Skeletal muscle cell (primary cell): ENCODE measurements around the gene THAP9.
"Not testable (repeated sequence)": the region's sequence is repeated elsewhere in the genome, so short reads cannot be mapped to it uniquely, and the experiment has no call there.

Experiments
- DNase-seq: peaks from one replicate; pipeline ENCODE4 v3.0.0-alpha.2; 2010; ENCODE audit warnings: low read depth
- H3K4me3 ChIP-seq: 2 replicates; pipeline ENCODE4 v1.5.1; 2011; ENCODE audit warnings: low read depth, mild to moderate bottlenecking, control low read depth, low read length, moderate library complexity

THAP9 gene

GRCh38 chr4:82892467-82892802 is 8.1 kb upstream of the THAP9 start:
- no peak overlapping the region for H3K4me3 ChIP-seq
- DNase-seq, result no peak

- no peak overlapping the region for H3K4me3 ChIP-seq
- DNase-seq, result no peak
Measured at GRCh38 chr4:82893942-82894341, 6.6 kb upstream of the THAP9 start.

DNA sequence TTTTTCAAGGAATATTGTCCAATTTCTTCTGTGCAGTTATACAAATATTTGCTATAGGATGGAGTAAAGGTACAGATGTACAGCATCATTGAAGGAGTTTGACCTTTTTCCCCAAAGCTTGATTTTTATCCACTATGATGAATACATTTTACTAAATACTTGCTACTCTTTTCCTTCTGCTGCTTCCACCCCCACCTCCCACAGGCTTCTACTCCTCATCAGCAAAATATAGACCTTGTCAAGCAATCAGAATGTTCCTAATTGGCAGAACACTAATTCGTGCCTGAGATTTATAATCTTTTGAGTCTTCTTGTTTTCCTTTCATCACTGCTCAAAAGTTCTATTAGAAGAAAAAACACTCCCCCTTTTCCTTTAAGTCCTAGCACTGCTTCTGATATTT is 3.8 kb upstream of the THAP9 start:
- H3K4me3 ChIP-seq, result no peak overlapping the region
- DNase-seq, result no peak

DNA sequence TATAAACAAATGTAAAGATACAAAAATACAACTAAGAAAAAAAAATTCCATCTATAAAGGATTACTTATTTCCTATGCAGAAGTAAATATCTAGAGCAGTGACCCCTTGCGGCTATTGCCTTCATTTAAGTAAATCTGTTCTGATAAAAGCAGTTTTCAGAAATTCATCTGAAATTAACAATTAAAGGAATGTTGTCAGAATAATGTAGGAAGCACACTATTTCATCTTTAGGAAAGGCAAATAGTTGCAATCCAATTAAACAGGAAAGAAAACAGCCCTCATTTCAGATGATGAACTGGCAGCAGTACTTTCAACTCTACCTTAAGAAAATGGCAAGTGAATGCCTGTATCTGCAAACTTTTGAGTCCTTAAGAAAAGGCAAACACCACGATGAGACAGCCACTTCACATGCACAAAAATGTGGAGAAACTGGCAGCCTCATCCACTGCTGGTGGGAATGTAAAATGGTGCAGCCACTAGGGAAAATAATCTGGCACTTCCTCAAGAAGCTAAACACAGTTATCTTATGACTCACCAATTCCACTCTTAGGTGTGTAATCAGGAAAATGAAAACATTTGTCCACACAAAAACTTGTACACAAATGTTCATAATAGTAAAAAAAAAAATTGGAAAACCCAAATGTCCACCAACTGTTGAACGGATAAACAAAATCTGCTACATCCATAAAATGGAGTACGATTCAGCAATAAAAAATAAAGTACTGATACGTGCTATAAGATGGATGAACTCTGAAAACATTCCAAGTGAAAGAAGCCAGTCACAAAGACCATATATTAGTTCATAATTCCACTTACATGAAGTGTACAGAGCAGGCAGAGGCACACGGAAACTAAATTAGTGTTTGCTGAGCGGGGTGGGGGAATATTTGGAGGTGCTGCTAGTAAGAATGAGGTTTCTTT is 2.0 kb upstream of the THAP9 start:
- H3K4me3 ChIP-seq, result peak overlapping the region; percentile 65
- peak; percentile 78 for DNase-seq

DNA sequence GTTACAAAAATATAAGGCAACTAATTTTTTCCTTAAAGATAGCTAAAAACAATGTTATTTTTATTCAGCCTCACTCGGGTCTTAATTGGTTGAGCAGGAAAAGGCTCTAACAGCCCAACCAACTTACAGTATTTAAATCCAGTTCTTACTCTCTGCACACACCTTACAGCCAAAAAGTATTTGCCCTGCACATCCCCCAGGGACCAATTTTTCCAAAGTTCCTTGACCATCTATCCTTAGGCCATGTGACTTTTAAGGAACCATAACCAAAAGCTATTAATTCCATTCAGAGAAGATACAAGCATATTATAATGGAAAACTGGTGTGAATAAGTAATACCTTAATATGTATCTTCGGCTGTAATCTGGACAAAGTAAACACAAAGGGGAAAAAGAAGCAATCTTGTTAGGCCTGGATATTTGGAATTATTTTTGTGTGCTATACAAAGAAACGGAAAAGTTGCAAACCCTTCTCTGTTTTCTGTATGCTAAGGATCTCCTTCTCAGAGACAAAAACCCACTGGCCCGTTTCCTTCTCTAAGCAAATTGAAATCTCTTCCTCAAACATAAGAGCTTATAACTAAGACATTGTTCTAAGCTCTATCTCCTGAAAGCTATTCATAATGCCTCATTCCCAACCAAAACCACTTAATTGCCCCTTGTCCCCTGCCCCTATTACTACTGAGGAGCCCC is 1.0 kb upstream of the THAP9 start:
- peak overlapping the region; percentile 65 for H3K4me3 ChIP-seq
- no peak for DNase-seq

DNA sequence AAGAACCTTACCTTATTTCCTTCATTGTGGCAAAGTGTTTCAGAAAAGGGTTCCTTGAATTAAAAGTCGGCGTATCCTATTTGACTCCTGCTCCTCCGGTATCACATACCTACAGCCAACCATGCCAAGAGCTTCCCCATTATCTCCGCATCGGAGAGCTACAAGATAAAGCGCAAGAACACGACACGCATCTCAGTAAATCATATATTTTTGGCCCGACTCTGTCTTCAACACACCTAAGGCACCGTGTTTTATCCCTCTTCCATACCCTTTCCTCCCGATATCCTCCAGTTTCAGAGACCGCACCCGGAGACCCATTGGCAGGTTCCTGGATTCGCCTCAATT is 497 bp upstream of the THAP9 start:
- peak overlapping the region; percentile 65 for H3K4me3 ChIP-seq
- DNase-seq, result no peak

DNA sequence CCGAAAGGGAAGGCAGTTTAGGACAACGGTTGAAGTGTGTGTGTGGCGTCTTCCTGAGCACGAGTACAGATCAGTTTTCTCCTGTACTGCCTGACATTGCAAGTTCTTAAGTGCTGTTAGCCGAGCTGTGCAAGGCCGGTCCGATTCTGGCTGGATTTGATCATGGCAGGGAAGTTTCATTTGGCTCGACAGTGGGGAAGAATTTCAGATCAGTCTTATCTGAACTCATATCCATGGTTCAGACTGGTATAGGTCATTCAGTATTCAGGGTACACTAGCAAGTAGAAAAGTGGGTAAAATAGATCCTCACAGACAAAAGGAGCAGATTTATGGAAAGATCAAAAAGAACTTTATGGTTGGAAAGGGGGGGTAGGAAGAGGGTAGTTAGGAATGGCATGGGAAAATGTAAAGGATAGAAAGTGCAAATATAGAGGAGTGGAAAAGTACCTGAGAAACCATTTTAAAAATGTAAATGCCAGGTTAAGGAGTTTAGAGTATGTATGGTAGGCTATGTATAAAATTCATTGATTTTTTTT is 716 bp downstream of the THAP9 start:
- H3K4me3 ChIP-seq, result peak overlapping the region; percentile 65
- no peak for DNase-seq

DNA sequence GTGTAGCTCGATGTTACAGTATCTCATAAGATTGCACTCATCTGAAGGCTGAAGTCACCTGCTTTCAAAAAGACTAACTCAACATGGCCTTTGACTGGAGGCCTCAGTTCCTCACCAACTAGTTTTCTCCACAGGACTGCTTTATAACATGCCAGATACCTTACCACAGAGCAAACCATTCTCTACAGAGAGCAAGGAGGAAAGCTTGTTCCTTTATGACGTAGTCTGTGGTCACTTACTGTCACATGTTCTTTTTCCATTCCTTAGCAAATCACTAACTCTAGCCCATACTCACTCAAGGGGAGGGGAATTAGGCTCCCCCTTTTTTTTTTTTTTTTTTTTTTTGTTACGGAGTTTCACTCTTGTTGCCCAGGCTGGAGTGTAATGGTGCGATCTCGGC is 3.2 kb downstream of the THAP9 start:
- DNase-seq, result no peak
- H3K4me3 ChIP-seq, result no peak overlapping the region

DNA sequence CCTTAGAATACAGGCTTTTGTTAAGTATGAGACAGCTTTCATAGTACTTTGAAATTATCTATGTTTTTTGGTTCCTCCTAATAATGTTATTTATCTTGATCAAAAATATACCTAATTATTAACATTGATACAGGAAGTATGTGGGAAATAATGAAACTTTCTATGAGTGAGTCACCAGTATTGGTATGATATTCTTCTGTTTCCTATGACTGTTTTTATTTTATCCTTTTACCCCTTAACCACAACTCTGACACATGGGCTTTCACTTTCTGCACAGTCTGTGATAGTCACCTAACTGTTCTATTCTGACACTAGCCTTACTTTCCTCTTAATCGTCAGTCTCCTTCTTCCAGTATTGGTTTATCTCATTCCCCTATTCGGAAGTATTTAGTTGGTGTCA is 4.7 kb downstream of the THAP9 start:
- DNase-seq, result no peak
- H3K4me3 ChIP-seq, result no peak overlapping the region

DNA sequence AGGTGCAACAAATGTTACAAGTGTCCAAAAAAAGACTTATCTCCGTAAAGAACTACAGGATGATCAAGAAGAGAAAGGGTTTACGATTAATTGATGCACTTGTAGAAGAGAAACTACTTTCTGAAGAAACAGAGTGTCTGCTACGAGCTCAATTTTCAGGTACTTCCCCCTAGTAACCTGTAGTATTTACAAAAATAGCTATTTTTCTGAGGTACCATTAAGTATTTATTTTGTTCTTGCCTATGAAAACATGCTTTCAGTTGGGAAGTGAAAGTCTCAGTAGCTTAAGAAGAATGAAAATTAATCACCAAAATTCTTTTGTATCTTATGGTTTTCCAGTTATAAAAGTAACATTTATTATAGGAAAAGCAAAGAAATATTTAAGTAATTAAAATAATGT is 5.9 kb downstream of the THAP9 start:
- no peak for DNase-seq
- no peak overlapping the region for H3K4me3 ChIP-seq

DNA sequence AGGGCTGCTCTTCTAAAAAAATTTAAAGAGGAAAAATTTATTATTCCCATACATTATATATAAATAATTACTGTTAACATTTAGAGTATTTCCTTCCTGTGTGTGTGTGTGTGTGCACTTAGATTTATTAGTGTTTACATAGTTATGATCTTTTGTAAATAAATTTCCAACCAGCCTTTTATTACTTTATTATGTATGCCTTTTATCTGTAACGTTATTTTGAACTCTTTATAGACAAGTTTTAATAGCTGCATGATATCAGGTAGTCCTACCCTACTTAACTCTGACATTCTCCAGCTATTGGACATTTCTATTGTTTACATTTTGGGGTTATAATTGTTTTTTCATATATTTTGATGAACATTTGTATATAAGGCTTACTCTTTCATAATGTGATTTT is 8.8 kb downstream of the THAP9 start:
- DNase-seq, result no peak
- no peak overlapping the region for H3K4me3 ChIP-seq

DNA sequence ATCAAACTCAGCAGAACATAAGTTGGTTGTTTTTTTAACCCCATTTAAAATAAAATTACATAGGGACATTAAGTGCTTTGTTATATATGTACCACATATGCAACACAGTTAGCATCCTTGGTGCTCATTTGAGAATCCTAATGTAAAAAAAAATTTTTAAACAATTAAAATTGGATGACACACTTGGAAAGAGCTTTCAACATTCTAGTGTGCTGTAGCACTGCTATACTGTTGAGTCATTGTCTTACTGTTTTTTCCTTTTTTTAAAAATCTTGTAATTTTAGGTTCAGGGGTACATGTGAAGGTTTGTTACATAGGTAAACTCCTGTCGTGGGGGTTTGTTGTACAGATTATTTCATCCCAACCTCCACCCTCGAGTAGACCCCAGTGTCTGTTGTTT is 12.8 kb downstream of the THAP9 start:
- no peak overlapping the region for H3K4me3 ChIP-seq
- DNase-seq, result no peak

DNA sequence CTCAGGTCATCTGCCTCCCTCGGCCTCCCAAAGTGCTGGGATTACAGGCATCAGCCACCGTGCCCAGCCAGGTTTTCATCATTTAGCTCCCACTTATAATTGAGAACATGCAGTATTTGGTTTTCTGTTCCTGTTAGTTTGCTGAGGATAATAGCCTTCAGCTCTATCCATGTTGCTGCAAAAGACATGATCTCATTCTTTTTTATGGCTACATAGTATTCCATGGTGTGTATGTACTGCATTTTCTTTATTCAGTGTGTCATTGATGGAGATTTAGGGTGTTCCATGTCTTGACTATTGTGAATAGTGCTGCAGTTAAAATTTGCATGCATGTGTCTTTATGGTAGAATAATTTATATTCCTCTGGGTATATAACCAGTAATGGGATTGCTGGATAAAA is 13.4 kb downstream of the THAP9 start:
- not testable (repeated sequence) for DNase-seq, H3K4me3 ChIP-seq

DNA sequence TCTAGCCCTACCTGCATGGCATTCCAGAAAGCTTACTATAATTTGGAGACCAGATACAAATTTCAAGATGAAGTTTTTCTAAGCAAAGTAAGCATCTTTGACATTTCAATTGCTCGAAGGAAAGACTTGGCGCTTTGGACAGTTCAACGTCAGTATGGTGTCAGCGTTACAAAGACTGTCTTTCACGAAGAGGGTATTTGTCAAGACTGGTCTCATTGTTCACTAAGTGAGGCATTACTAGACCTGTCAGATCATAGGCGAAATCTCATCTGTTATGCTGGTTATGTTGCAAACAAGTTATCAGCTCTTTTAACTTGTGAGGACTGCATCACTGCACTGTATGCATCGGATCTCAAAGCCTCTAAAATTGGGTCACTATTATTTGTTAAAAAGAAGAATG is 17.6 kb downstream of the THAP9 start:
- no peak overlapping the region for H3K4me3 ChIP-seq

GRCh38 chr4:82919386-82919785 is 18.9 kb downstream of the THAP9 start:
- DNase-seq, result no peak
- H3K4me3 ChIP-seq, result no peak overlapping the region

More for the DNA sequence above, 17.6 kb downstream of the THAP9 start:
- DNase-seq, result no peak

- no peak overlapping the region for H3K4me3 ChIP-seq
- no peak for DNase-seq
Measured at GRCh38 chr4:82921795-82922194, 21.3 kb downstream of the THAP9 start.

GRCh38 chr4:82930848-82931755 is 30.6 kb downstream of the THAP9 start:
- DNase-seq, result no peak
- no peak overlapping the region for H3K4me3 ChIP-seq

GRCh38 chr4:82934441-82934840 is 33.9 kb downstream of the THAP9 start:
- DNase-seq, result no peak
- no peak overlapping the region for H3K4me3 ChIP-seq

DNA sequence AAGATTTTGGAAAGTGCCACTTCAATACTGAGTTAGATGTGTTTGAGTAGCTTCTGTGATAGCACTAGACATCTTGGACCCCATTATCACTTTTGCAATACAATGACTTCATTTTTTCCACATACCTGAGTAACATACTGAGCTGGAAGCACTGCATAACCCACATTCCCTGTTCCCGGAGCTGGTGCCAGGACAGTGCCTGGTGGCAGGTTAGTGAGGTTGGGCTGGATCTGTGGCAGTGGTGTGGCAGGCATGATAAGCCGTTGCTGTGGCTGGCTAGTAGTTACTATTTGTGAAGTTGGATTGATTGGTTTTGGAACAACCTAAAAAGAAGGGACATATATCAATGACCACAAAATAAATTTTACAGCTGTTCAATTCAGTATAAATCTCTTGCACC is 38.9 kb downstream of the THAP9 start:
- H3K4me3 ChIP-seq, result no peak overlapping the region
- no peak for DNase-seq

GRCh38 chr4:82947498-82947897 is 47.0 kb downstream of the THAP9 start:
- no peak overlapping the region for H3K4me3 ChIP-seq

More at GRCh38 chr4:82947498-82947897, 47.0 kb downstream of the THAP9 start:
- no peak for DNase-seq
